IMR-90 (cell line): Measurements from ENCODE around the gene FOXR1. TPM values are rescaled to one million over a fixed set of nuclear protein-coding genes. Genes with fewer than 3 reads are reported as not detected.

Experiments used
- ATAC-seq: fragments of 200-7000 bp; cut with Tn5 transposase; 2 replicates; pipeline ENCODE4 v1.9.1; 2020; ENCODE audit warnings: low read depth, mild to moderate bottlenecking, moderate library complexity
- BruUV-seq: library from RNA; stranded (reverse); fragments of 400-500 nt; replicated peaks from 2 replicates; lab custom pipeline; 2021; lab: Mats Ljungman, UMichigan
- CTCF ChIA-PET: fragments of 300-600 bp; formaldehyde crosslinking; extraction: SDS; loops from one replicate; lab custom pipeline; 2021; ENCODE audit warnings: antibody characterized with exemption; lab: Yijun Ruan, JAX
- POLR2A ChIA-PET: fragments of 300-600 bp; sonication (Branson Sonifier 250); formaldehyde crosslinking; loops from one replicate; lab custom pipeline; 2022; ENCODE audit warnings: antibody characterized with exemption; ENCODE audit not compliant: unreplicated experiment; lab: Charles Lee
- DNase-seq: peaks from one replicate; pipeline ENCODE4 v3.0.0; 2013
- H2AFZ ChIP-seq: replicated peaks from 2 replicates; pipeline ENCODE3; 2013; ENCODE audit warnings: low read length, mild to moderate bottlenecking; ENCODE audit not compliant: poor library complexity
- H2AK5ac ChIP-seq: 2 replicates; pipeline ENCODE4 v1.6.1; 2013; ENCODE audit warnings: low read depth, low read length, inconsistent platforms
- H2AK9ac ChIP-seq: replicated peaks from 2 replicates; pipeline ENCODE3; 2013; ENCODE audit warnings: mild to moderate bottlenecking, low read depth, low read length, moderate library complexity; ENCODE audit not compliant: poor library complexity
- H2BK120ac ChIP-seq: 2 replicates; pipeline ENCODE4 v1.6.1; 2013; ENCODE audit warnings: low read depth, low read length, inconsistent platforms
- H2BK15ac ChIP-seq: 3 replicates; pipeline ENCODE4 v1.6.1; 2013; ENCODE audit warnings: low read depth, low read length, inconsistent platforms
- H2BK20ac ChIP-seq: 2 replicates; pipeline ENCODE4 v1.6.1; 2013; ENCODE audit warnings: low read depth, mild to moderate bottlenecking, inconsistent platforms, low read length, moderate library complexity
- H2BK5ac ChIP-seq: 2 replicates; pipeline ENCODE4 v1.6.1; 2013; ENCODE audit warnings: mild to moderate bottlenecking, low read depth, low read length, inconsistent platforms; ENCODE audit not compliant: poor library complexity, severe bottlenecking
- H3K14ac ChIP-seq: replicated peaks from 2 replicates; pipeline ENCODE4 v1.6.1; 2013; ENCODE audit warnings: low read depth, low read length, inconsistent platforms
- H3K18ac ChIP-seq: 2 replicates; pipeline ENCODE4 v1.6.1; 2013; ENCODE audit warnings: low read depth, low read length, control low read depth
- H3K23ac ChIP-seq: 2 replicates; pipeline ENCODE4 v1.6.1; 2013; ENCODE audit warnings: low read depth, low read length, inconsistent platforms
- H3K27ac ChIP-seq: 2 replicates; pipeline ENCODE4 v1.5.1; 2013; ENCODE audit warnings: mild to moderate bottlenecking, control low read depth, low read length; ENCODE audit not compliant: insufficient read depth
- H3K27me3 ChIP-seq: 2 replicates; pipeline ENCODE4 v1.6.1; 2013; ENCODE audit warnings: low read length; ENCODE audit not compliant: control insufficient read depth, insufficient read depth
- H3K36me3 ChIP-seq: 2 replicates; pipeline ENCODE4 v1.6.1; 2013; ENCODE audit warnings: low read length, mixed read lengths; ENCODE audit not compliant: control insufficient read depth, insufficient read depth
- H3K4ac ChIP-seq: 2 replicates; pipeline ENCODE4 v1.6.1; 2013; ENCODE audit warnings: low read depth, low read length, inconsistent platforms
- H3K4me1 ChIP-seq: 2 replicates; pipeline ENCODE4 v1.6.1; 2013; ENCODE audit warnings: low read length, mixed read lengths; ENCODE audit not compliant: control insufficient read depth, insufficient read depth
- H3K4me2 ChIP-seq: 2 replicates; pipeline ENCODE4 v1.6.1; 2013; ENCODE audit warnings: low read depth, mild to moderate bottlenecking, control low read depth, low read length, moderate library complexity
- H3K4me3 ChIP-seq: 2 replicates; pipeline ENCODE4 v1.5.1; 2013; ENCODE audit warnings: low read depth, mild to moderate bottlenecking, control low read depth, low read length, moderate library complexity; ENCODE audit not compliant: insufficient read depth
- H3K56ac ChIP-seq: 2 replicates; pipeline ENCODE4 v1.6.1; 2013; ENCODE audit warnings: low read length, inconsistent platforms; ENCODE audit not compliant: insufficient read depth; ENCODE audit errors: extremely low read depth
- H3K79me1 ChIP-seq, 2 experiments: 2 replicates each; pipeline ENCODE4 v1.6.1; 2013; ENCODE audit warnings: low read length in 2 of 2, inconsistent platforms in 1 of 2, low read depth in 1 of 2
- H3K9ac ChIP-seq: 2 replicates; pipeline ENCODE4 v1.6.1; 2013; ENCODE audit warnings: low read depth, low read length, control low read depth
- H3K9me1 ChIP-seq: 2 replicates; pipeline ENCODE4 v1.6.1; 2013; ENCODE audit warnings: low read length, inconsistent platforms; ENCODE audit not compliant: insufficient read depth
- H3K9me3 ChIP-seq: 2 replicates; pipeline ENCODE4 v1.6.1; 2013; ENCODE audit warnings: low read length; ENCODE audit not compliant: control insufficient read depth, insufficient read depth
- H4K20me1 ChIP-seq: 2 replicates; pipeline ENCODE4 v1.6.1; 2013; ENCODE audit warnings: low read length, inconsistent platforms; ENCODE audit not compliant: insufficient read depth
- H4K5ac ChIP-seq: 2 replicates; pipeline ENCODE4 v1.6.1; 2013; ENCODE audit warnings: mild to moderate bottlenecking, low read depth, low read length, control low read depth
- H4K8ac ChIP-seq, 2 experiments: 2 replicates each; pipeline ENCODE4 v1.6.1; 2013; ENCODE audit warnings: low read depth in 2 of 2, low read length in 2 of 2, control low read depth in 1 of 2, inconsistent platforms in 1 of 2
- H4K91ac ChIP-seq: 2 replicates; pipeline ENCODE4 v1.6.1; 2013; ENCODE audit warnings: low read depth, low read length, inconsistent platforms; ENCODE audit not compliant: insufficient read depth
- CEBPB ChIP-seq: IDR thresholded peaks from 2 replicates; pipeline ENCODE4 v1.6.1; 2012; ENCODE audit warnings: low read depth, low read length, improper control_type of control experiment
- CHD1 ChIP-seq: IDR thresholded peaks from 2 replicates; pipeline ENCODE4 v1.6.1; 2012; ENCODE audit warnings: low read depth, low read length, improper control_type of control experiment
- CTCF ChIP-seq: conservative IDR thresholded peaks from 2 replicates; pipeline ENCODE4 v1.5.1; 2012; ENCODE audit warnings: mild to moderate bottlenecking, low read depth, low read length, improper control_type of control experiment
- FOS ChIP-seq: fragments of 150-350 bp; IDR thresholded peaks from 2 replicates; pipeline ENCODE4 v1.6.1; 2016; ENCODE audit warnings: low read depth, low read length
- MAFK ChIP-seq: IDR thresholded peaks from 2 replicates; pipeline ENCODE4 v1.6.1; 2012; ENCODE audit warnings: low read depth, low read length, improper control_type of control experiment
- MAZ ChIP-seq: IDR thresholded peaks from 2 replicates; pipeline ENCODE4 v1.6.1; 2012; ENCODE audit warnings: low read depth, mild to moderate bottlenecking, low read length, improper control_type of control experiment, moderate library complexity, borderline replicate concordance
- NFE2L2 ChIP-seq: fragments of 150-350 bp; IDR thresholded peaks from 2 replicates; pipeline ENCODE4 v1.6.1; 2016; ENCODE audit warnings: low read depth, mild to moderate bottlenecking, low read length
- POLR2A ChIP-seq: IDR thresholded peaks from 2 replicates; pipeline ENCODE4 v1.6.1; 2012; ENCODE audit warnings: mild to moderate bottlenecking, low read depth, low read length
- RAD21 ChIP-seq: IDR thresholded peaks from 2 replicates; pipeline ENCODE4 v1.6.1; 2012; ENCODE audit warnings: low read length, improper control_type of control experiment
- RCOR1 ChIP-seq: IDR thresholded peaks from 2 replicates; pipeline ENCODE4 v1.6.1; 2012; ENCODE audit warnings: mild to moderate bottlenecking, low read length, improper control_type of control experiment; ENCODE audit not compliant: insufficient replicate concordance
- USF2 ChIP-seq: fragments of 150-350 bp; IDR thresholded peaks from 2 replicates; pipeline ENCODE4 v1.6.1; 2017; ENCODE audit warnings: mild to moderate bottlenecking, antibody characterized with exemption, low read length, low read depth
- WGBS, 2 experiments: methylation state at CpG; one replicate each; pipeline versions ENCODE4 v1.1.5 to v1.1.7; 2013; ENCODE audit warnings: missing lambda C conversion rate in 2 of 2; ENCODE audit not compliant: insufficient read length in 1 of 2; ENCODE audit errors: extremely low coverage in 2 of 2; 5-methylcytosine and 5-hydroxymethylcytosine counted together
- dilution Hi-C: fragments of 300-500 bp; cut with HindIII; formaldehyde crosslinking; loops from one replicate; pipeline ENCODE4 v1.14.3; 2018; ENCODE audit warnings: low sequenced_read_pairs; ENCODE audit not compliant: unreplicated experiment
- in situ Hi-C: fragments of 300-500 bp; cut with MboI; formaldehyde crosslinking; loops from 3 replicates; pipeline ENCODE4 v1.14.3; 2019; ENCODE audit warnings: low sequenced_read_pairs, inconsistent platforms, mixed read lengths
- intact Hi-C: fragments of 100-400 bp; cut with micrococcal nuclease; formaldehyde crosslinking; loops from 2 replicates; pipeline ENCODE4 v1.10.0; 2022
- polyA plus RNA-seq, 3 experiments: library from polyadenylated mRNA; depleted of rRNA; stranded (reverse); fragments of >200 nt; gene quantifications; 2 replicates each; pipeline ENCODE4 v1.2.3, GENCODE V29; 2012; ENCODE audit warnings: low replicate concordance in 1 of 3
- total RNA-seq: library from RNA; depleted of rRNA; stranded (reverse); fragments of >200 nt; gene quantifications from 2 replicates; pipeline ENCODE4 v1.2.3, GENCODE V29; 2012

FOXR1 gene
- total and polyA plus RNA-seq, 2 of the 4 experiments (the other 2 are of a cell fraction), result not detected

GRCh38 chr11:119029340-119030028 is 57.9 kb downstream of the FOXR1 start:
- Histone ChIP-seq H2BK20ac (no peak overlapping the region), H4K5ac (no peak overlapping the region), H3K9me1 (no peaks in the 10 kb centered on the region; the same call in 1 of the 2 replicates), H2AK9ac (peak overlapping the region; percentile 77), H2AFZ (peak overlapping the region; percentile 53), H3K4me1 (no peaks in the 10 kb centered on the region), H3K14ac (peak overlapping the region; percentile 15; the same call in 1 of the 2 replicates), H3K56ac (no peak overlapping the region), H3K9me3 (no peaks in the 10 kb centered on the region), H3K4me3 (no peak overlapping the region), H4K91ac (no peak overlapping the region), H2BK5ac (no peak overlapping the region), H4K8ac (no peak overlapping the region), H2BK120ac (no peak overlapping the region), H2AK5ac (no peak overlapping the region), H3K27ac (no peak overlapping the region), H3K27me3 (no peaks in the 10 kb centered on the region), H3K79me1 (peaks cover 6 to 26% of the 10 kb centered on the region in 2 experiments; a peak in 3 of 4 replicates), H3K36me3 (peaks cover 12% of the 10 kb centered on the region), H3K9ac (no peak overlapping the region), H2BK15ac (no peak overlapping the region), H3K4me2 (peak overlapping the region; percentile 76), H3K4ac (no peak overlapping the region; the same call in 1 of the 2 replicates), H3K23ac (peak overlapping the region; percentile 51; the same call in 1 of the 2 replicates), H3K18ac (no peak overlapping the region), H4K20me1 (no peaks in the 10 kb centered on the region; the same call in 1 of the 2 replicates)
- ATAC-seq (no peak), DNase-seq (no peak)
- dilution Hi-C loops (no loop called here), in situ Hi-C loops (no loop called here), intact Hi-C loops (no loop called here)
- no TSS peak for BruUV-seq
- POLR2A ChIA-PET, result no interaction called here
- CTCF ChIA-PET, result no interaction called here
- WGBS, 2 experiments, result 33% methylated on average over 1 of the region's 10 CpGs; no CpG with 5 or more reads in 1 of the 2 experiments
- TF ChIP-seq MAFK, result no peak
- no peak for TF ChIP-seq MAZ
- TF ChIP-seq USF2, result no peak
- no peak for TF ChIP-seq RAD21
- no peak for TF ChIP-seq NFE2L2
- TF ChIP-seq CHD1, result no peak
- TF ChIP-seq CTCF, result no peak
- no peak for TF ChIP-seq POLR2A
- TF ChIP-seq FOS, result no peak
- TF ChIP-seq CEBPB, result no peak
- no peak for TF ChIP-seq RCOR1
